HFFc6 (cell line): Measurements from ENCODE around the gene SAE1. TPM values are rescaled to one million over a fixed set of nuclear protein-coding genes. Genes with fewer than 3 reads are reported as not detected.

ENCODE experiments used
- DNase-seq: peaks from one replicate; pipeline ENCODE4 v3.0.0-alpha.2; 2018
- H3K27ac Mint-ChIP-seq: 2 replicates; pipeline ENCODE4 v1.8.0; 2020; ENCODE audit warnings: mild to moderate bottlenecking, mixed read lengths
- H3K27me3 Mint-ChIP-seq: 2 replicates; pipeline ENCODE4 v1.8.0; 2021; ENCODE audit warnings: mild to moderate bottlenecking, moderate library complexity, mixed read lengths; ENCODE audit not compliant: insufficient read depth
- H3K36me3 Mint-ChIP-seq: 2 replicates; pipeline ENCODE4 v1.8.0; 2021; ENCODE audit warnings: low read depth, mixed read lengths
- H3K4me1 Mint-ChIP-seq: 2 replicates; pipeline ENCODE4 v1.8.0; 2020; ENCODE audit warnings: low read depth, mixed read lengths
- H3K4me3 Mint-ChIP-seq: 2 replicates; pipeline ENCODE4 v1.8.0; 2020; ENCODE audit warnings: mild to moderate bottlenecking, moderate library complexity, mixed read lengths
- H3K9me3 Mint-ChIP-seq: 2 replicates; pipeline ENCODE4 v1.8.0; 2020; ENCODE audit warnings: mild to moderate bottlenecking, mixed read lengths
- CTCF ChIP-seq: fragments of 200-600 bp; sonication (generic); IDR thresholded peaks from 2 replicates; pipeline ENCODE4 v1.5.0; 2021; ENCODE audit warnings: antibody characterized with exemption, mild to moderate bottlenecking
- total RNA-seq, 6 experiments: library from RNA; stranded (reverse); fragmentation: NEBNext Ultra II Directional; extraction: Animal tissue kit (Norgen Biotek cat#: 25700); gene quantifications; 2 replicates in 1 of 6; 3 replicates in 5 of 6; pipeline ENCODE4 v1.2.3, GENCODE V29; 2021

SAE1 gene
- total RNA-seq, 6 experiments from 2014 or later = 158 to 181 (median 175) TPM

- Mint-ChIP-seq H3K27ac (peak overlapping the region; percentile 74), H3K4me3 (peak overlapping the region; percentile 60), H3K4me1 (peaks cover 37% of the 10 kb centered on the region), H3K36me3 (peaks cover 6% of the 10 kb centered on the region), H3K27me3 (no peaks in the 10 kb centered on the region; the same call in 1 of the 2 replicates), H3K9me3 (no peaks in the 10 kb centered on the region)
- no peak for TF ChIP-seq CTCF
- DNase-seq = peak; percentile 83
Observed at GRCh38 chr19:47253467-47253881, 122.8 kb downstream of the SAE1 start.

GRCh38 chr19:47253970-47254369 is 123.3 kb downstream of the SAE1 start:
- no peak for TF ChIP-seq CTCF
- peak overlapping the region; percentile 74 for H3K27ac Mint-ChIP-seq
- peaks cover 11% of the 10 kb centered on the region for H3K36me3 Mint-ChIP-seq
- H3K4me1 Mint-ChIP-seq = peaks cover 42% of the 10 kb centered on the region
- peak overlapping the region; percentile 60 for H3K4me3 Mint-ChIP-seq
- H3K27me3 Mint-ChIP-seq = no peaks in the 10 kb centered on the region; the same call in 1 of the 2 replicates
- no peaks in the 10 kb centered on the region for H3K9me3 Mint-ChIP-seq
- no peak for DNase-seq

GRCh38 chr19:47255879-47256692 is 125.5 kb downstream of the SAE1 start, which contains the start of gene CCDC9:
TSS of gene CCDC9 (plus strand) at chr19:47256525. CDS start at chr19:47258401, 1,876 bp downstream.
- DNase-seq = peak; percentile 95
- Mint-ChIP-seq H3K9me3 (no peaks in the 10 kb centered on the region), H3K36me3 (peaks cover 28% of the 10 kb centered on the region), H3K4me1 (peaks cover 52% of the 10 kb centered on the region), H3K27me3 (no peaks in the 10 kb centered on the region; the same call in none of the 2 replicates), H3K27ac (peak within 1 kb of the TSS; percentile 92), H3K4me3 (peak within 1 kb of the TSS; percentile 92)
- TF ChIP-seq CTCF = no peak

GRCh38 chr19:47256693-47257410 is 126.2 kb downstream of the SAE1 start:
- no peak for TF ChIP-seq CTCF
- peaks cover 53% of the 10 kb centered on the region for H3K4me1 Mint-ChIP-seq
- H3K9me3 Mint-ChIP-seq = no peaks in the 10 kb centered on the region
- no peaks in the 10 kb centered on the region; the same call in none of the 2 replicates for H3K27me3 Mint-ChIP-seq
- peak overlapping the region; percentile 92 for H3K4me3 Mint-ChIP-seq
- H3K27ac Mint-ChIP-seq = peak overlapping the region; percentile 92
- peak; percentile 99 for DNase-seq
- peaks cover 31% of the 10 kb centered on the region for H3K36me3 Mint-ChIP-seq

GRCh38 chr19:47257411-47258169 is 127.0 kb downstream of the SAE1 start:
- peak overlapping the region; percentile 92 for H3K4me3 Mint-ChIP-seq
- H3K36me3 Mint-ChIP-seq = peaks cover 35% of the 10 kb centered on the region

More at GRCh38 chr19:47257411-47258169, 127.0 kb downstream of the SAE1 start:
- TF ChIP-seq CTCF = no peak
- peaks cover 53% of the 10 kb centered on the region for H3K4me1 Mint-ChIP-seq
- no peak for DNase-seq
- no peaks in the 10 kb centered on the region for H3K9me3 Mint-ChIP-seq
- no peaks in the 10 kb centered on the region; the same call in none of the 2 replicates for H3K27me3 Mint-ChIP-seq
- peak overlapping the region; percentile 92 for H3K27ac Mint-ChIP-seq
